T-helper 2 cell treated with Interferon-gamma antibody and Interleukin-4, amounts not matched to agents 5 μg/mL and 100 μg/mL, for 36 hours (primary cell): Measurements from ENCODE around the gene PGAM5.

ENCODE experiments used
- DNase-seq: peaks from one replicate; pipeline ENCODE4 v3.0.0; 2021; ENCODE audit warnings: low spot score
- H3K27ac Mint-ChIP-seq: one replicate; pipeline ENCODE4 v1.8.0; 2021; ENCODE audit warnings: mild to moderate bottlenecking, mixed read lengths
- H3K27me3 Mint-ChIP-seq: one replicate; pipeline ENCODE4 v1.8.0; 2021; ENCODE audit warnings: low read depth, mixed read lengths
- H3K36me3 Mint-ChIP-seq: one replicate; pipeline ENCODE4 v1.8.0; 2021; ENCODE audit warnings: low read depth, mixed read lengths
- H3K4me1 Mint-ChIP-seq: one replicate; pipeline ENCODE4 v1.8.0; 2021; ENCODE audit warnings: low read depth, mixed read lengths
- H3K4me3 Mint-ChIP-seq: one replicate; pipeline ENCODE4 v1.8.0; 2022; ENCODE audit warnings: mild to moderate bottlenecking, moderate library complexity, mixed read lengths
- H3K9me3 Mint-ChIP-seq: one replicate; pipeline ENCODE4 v1.8.0; 2021; ENCODE audit warnings: mixed read lengths

Gene PGAM5

GRCh38 chr12:132720606-132721345 is 10.1 kb downstream of the PGAM5 start:
- DNase-seq, result no peak
- H3K27ac Mint-ChIP-seq, result no peak overlapping the region

GRCh38 chr12:132723015-132723763 is 12.5 kb downstream of the PGAM5 start:
- Mint-ChIP-seq H3K36me3 (peaks cover 64% of the 10 kb centered on the region), H3K9me3 (no peaks in the 10 kb centered on the region), H3K4me1 (no peaks in the 10 kb centered on the region), H3K27ac (no peak overlapping the region), H3K4me3 (no peak overlapping the region), H3K27me3 (no peaks in the 10 kb centered on the region)
- DNase-seq, result no peak

More at GRCh38 chr12:132720606-132721345, 10.1 kb downstream of the PGAM5 start:
- Mint-ChIP-seq H3K4me3 (no peak overlapping the region), H3K27me3 (no peaks in the 10 kb centered on the region), H3K4me1 (no peaks in the 10 kb centered on the region), H3K9me3 (no peaks in the 10 kb centered on the region), H3K36me3 (peaks cover 55% of the 10 kb centered on the region)

- H3K27ac Mint-ChIP-seq, result no peak overlapping the region
Observed at GRCh38 chr12:132723764-132724140, 13.1 kb downstream of the PGAM5 start.

GRCh38 chr12:132724506-132725241 is 14.0 kb downstream of the PGAM5 start:
- no peaks in the 10 kb centered on the region for H3K9me3 Mint-ChIP-seq
- no peak overlapping the region for H3K27ac Mint-ChIP-seq
- H3K27me3 Mint-ChIP-seq, result no peaks in the 10 kb centered on the region
- H3K4me1 Mint-ChIP-seq, result no peaks in the 10 kb centered on the region
- peaks cover 64% of the 10 kb centered on the region for H3K36me3 Mint-ChIP-seq
- no peak for DNase-seq
- H3K4me3 Mint-ChIP-seq, result no peak overlapping the region

More at GRCh38 chr12:132723764-132724140, 13.1 kb downstream of the PGAM5 start:
- DNase-seq, result no peak
- no peaks in the 10 kb centered on the region for H3K9me3 Mint-ChIP-seq
- peaks cover 67% of the 10 kb centered on the region for H3K36me3 Mint-ChIP-seq
- H3K4me1 Mint-ChIP-seq, result no peaks in the 10 kb centered on the region
- H3K4me3 Mint-ChIP-seq, result no peak overlapping the region
- no peaks in the 10 kb centered on the region for H3K27me3 Mint-ChIP-seq

- H3K9me3 Mint-ChIP-seq, result no peaks in the 10 kb centered on the region
- H3K4me3 Mint-ChIP-seq, result no peak overlapping the region
- peaks cover 1% of the 10 kb centered on the region for H3K4me1 Mint-ChIP-seq
- H3K27ac Mint-ChIP-seq, result no peak overlapping the region
- no peak for DNase-seq
- H3K36me3 Mint-ChIP-seq, result peaks cover 69% of the 10 kb centered on the region
- no peaks in the 10 kb centered on the region for H3K27me3 Mint-ChIP-seq
Observed at GRCh38 chr12:132726386-132726785, 15.7 kb downstream of the PGAM5 start.

GRCh38 chr12:132727091-132727794 is 16.6 kb downstream of the PGAM5 start:
- no peak overlapping the region for H3K27ac Mint-ChIP-seq
- H3K36me3 Mint-ChIP-seq, result peaks cover 73% of the 10 kb centered on the region

GRCh38 chr12:132728502-132728901 is 17.9 kb downstream of the PGAM5 start:
- peaks cover 1% of the 10 kb centered on the region for H3K4me1 Mint-ChIP-seq
- no peak overlapping the region for H3K27ac Mint-ChIP-seq
- H3K36me3 Mint-ChIP-seq, result peaks cover 79% of the 10 kb centered on the region
- H3K27me3 Mint-ChIP-seq, result no peaks in the 10 kb centered on the region
- DNase-seq, result no peak
- H3K4me3 Mint-ChIP-seq, result no peak overlapping the region
- no peaks in the 10 kb centered on the region for H3K9me3 Mint-ChIP-seq

More at GRCh38 chr12:132727091-132727794, 16.6 kb downstream of the PGAM5 start:
- DNase-seq, result no peak
- H3K4me3 Mint-ChIP-seq, result no peak overlapping the region
- H3K27me3 Mint-ChIP-seq, result no peaks in the 10 kb centered on the region
- H3K9me3 Mint-ChIP-seq, result no peaks in the 10 kb centered on the region
- H3K4me1 Mint-ChIP-seq, result peaks cover 1% of the 10 kb centered on the region

- no peaks in the 10 kb centered on the region for H3K27me3 Mint-ChIP-seq
- H3K4me1 Mint-ChIP-seq, result peaks cover 1% of the 10 kb centered on the region
- H3K27ac Mint-ChIP-seq, result no peak overlapping the region
- no peaks in the 10 kb centered on the region for H3K9me3 Mint-ChIP-seq
- no peak for DNase-seq
- peaks cover 83% of the 10 kb centered on the region for H3K36me3 Mint-ChIP-seq
- H3K4me3 Mint-ChIP-seq, result no peak overlapping the region
Observed at GRCh38 chr12:132729541-132730320, 19.1 kb downstream of the PGAM5 start.

GRCh38 chr12:132730353-132730752 is 19.7 kb downstream of the PGAM5 start:
- Mint-ChIP-seq H3K36me3 (peaks cover 85% of the 10 kb centered on the region), H3K27ac (peak overlapping the region; percentile 38), H3K9me3 (no peaks in the 10 kb centered on the region), H3K4me3 (no peak overlapping the region), H3K27me3 (no peaks in the 10 kb centered on the region), H3K4me1 (peaks cover 1% of the 10 kb centered on the region)
- DNase-seq, result no peak

GRCh38 chr12:132731574-132731973 is 20.9 kb downstream of the PGAM5 start:
- no peaks in the 10 kb centered on the region for H3K27me3 Mint-ChIP-seq
- no peak overlapping the region for H3K4me3 Mint-ChIP-seq
- H3K36me3 Mint-ChIP-seq, result peaks cover 82% of the 10 kb centered on the region
- peaks cover 1% of the 10 kb centered on the region for H3K4me1 Mint-ChIP-seq
- DNase-seq, result no peak
- no peaks in the 10 kb centered on the region for H3K9me3 Mint-ChIP-seq
- no peak overlapping the region for H3K27ac Mint-ChIP-seq

- no peak overlapping the region for H3K27ac Mint-ChIP-seq
- peaks cover 1% of the 10 kb centered on the region for H3K4me1 Mint-ChIP-seq
- peaks cover 79% of the 10 kb centered on the region for H3K36me3 Mint-ChIP-seq
- DNase-seq, result no peak
- H3K27me3 Mint-ChIP-seq, result no peaks in the 10 kb centered on the region
- no peaks in the 10 kb centered on the region for H3K9me3 Mint-ChIP-seq
- H3K4me3 Mint-ChIP-seq, result no peak overlapping the region
Observed at GRCh38 chr12:132734206-132734605, 23.6 kb downstream of the PGAM5 start.

- H3K27ac Mint-ChIP-seq, result no peak overlapping the region
- no peaks in the 10 kb centered on the region for H3K9me3 Mint-ChIP-seq
- H3K4me3 Mint-ChIP-seq, result no peak overlapping the region
- H3K36me3 Mint-ChIP-seq, result peaks cover 79% of the 10 kb centered on the region
- DNase-seq, result no peak
- no peaks in the 10 kb centered on the region for H3K27me3 Mint-ChIP-seq
- no peaks in the 10 kb centered on the region for H3K4me1 Mint-ChIP-seq
Observed at GRCh38 chr12:132735496-132735895, 24.9 kb downstream of the PGAM5 start.

- Mint-ChIP-seq H3K36me3 (peaks cover 79% of the 10 kb centered on the region), H3K27ac (no peak overlapping the region), H3K27me3 (no peaks in the 10 kb centered on the region), H3K4me1 (no peaks in the 10 kb centered on the region), H3K4me3 (no peak overlapping the region), H3K9me3 (no peaks in the 10 kb centered on the region)
- no peak for DNase-seq
Observed at GRCh38 chr12:132736378-132736777, 25.7 kb downstream of the PGAM5 start.
